Hematopoietic multipotent progenitor cell treated with erythropoietin and hydrocortisone succinate and interleukin-3 and kit ligand, for 8 days (in vitro differentiated cells): ENCODE data around the gene C20orf204.
"Not testable (repeated sequence)": the region's sequence is repeated elsewhere in the genome, so short reads cannot be mapped to it uniquely, and the experiment has no call there.

Experiments used
- DNase-seq: peaks from one replicate; pipeline ENCODE4 v3.0.0-alpha.2; 2015

The C20orf204 gene

DNA sequence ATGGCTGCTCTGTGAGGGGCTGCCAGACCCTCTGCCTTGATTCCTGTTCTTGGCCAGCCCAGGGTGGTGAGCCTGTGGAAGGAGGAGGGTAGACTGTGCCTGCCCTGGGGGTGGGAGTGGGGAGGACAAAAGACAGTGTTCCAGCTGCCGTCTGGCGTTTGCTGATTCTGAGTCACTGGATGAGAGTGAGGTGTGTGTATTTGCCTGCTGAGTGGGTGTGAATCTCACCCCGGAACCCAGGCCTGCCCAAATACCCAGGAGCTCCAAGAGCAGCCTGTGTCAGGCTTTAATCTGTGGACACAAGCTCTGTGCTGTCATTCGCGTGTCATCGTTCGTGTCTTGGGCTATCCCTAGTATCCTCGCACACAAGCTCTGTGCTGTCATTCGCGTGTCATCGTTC, 50.8 kb downstream of the C20orf204 start:
- DNase-seq: no peak

- DNase-seq: not testable (repeated sequence)
Measured at GRCh38 chr20:64087226-64087825, 51.3 kb downstream of the C20orf204 start.

- DNase-seq: not testable (repeated sequence)
Measured at GRCh38 chr20:64088586-64088985, 52.6 kb downstream of the C20orf204 start.
